Loucy (cell line): ENCODE results near the gene KCNJ18.

Experiments used
- H2AFZ ChIP-seq: fragments of 200-600 bp; sonication (generic); 2 replicates; pipeline ENCODE4 v1.6.0; 2016; ENCODE audit warnings: antibody characterized with exemption, mild to moderate bottlenecking, low read length, moderate library complexity
- H3F3A ChIP-seq: fragments of 200-600 bp; 2 replicates; pipeline ENCODE4 v1.6.0; 2016; ENCODE audit warnings: antibody characterized with exemption, low read depth, mild to moderate bottlenecking
- H3K27me3 ChIP-seq: fragments of 200-600 bp; sonication (generic); 2 replicates; pipeline ENCODE4 v1.6.1; 2014; ENCODE audit warnings: low read length, mild to moderate bottlenecking; ENCODE audit not compliant: insufficient read depth, poor library complexity, severe bottlenecking
- H3K36me3 ChIP-seq: fragments of 200-600 bp; sonication (generic); 2 replicates; pipeline ENCODE4 v1.6.1; 2016; ENCODE audit warnings: low read length; ENCODE audit not compliant: insufficient read depth
- H3K4me1 ChIP-seq: fragments of 200-600 bp; sonication (generic); 2 replicates; pipeline ENCODE4 v1.5.1; 2014; ENCODE audit warnings: low read length, mild to moderate bottlenecking; ENCODE audit not compliant: insufficient read depth, poor library complexity, severe bottlenecking
- H3K4me2 ChIP-seq: fragments of 200-600 bp; sonication (generic); 2 replicates; pipeline ENCODE4 v1.6.0; 2014; ENCODE audit warnings: antibody characterized with exemption, low read length, low read depth, mild to moderate bottlenecking; ENCODE audit not compliant: poor library complexity, severe bottlenecking
- H3K4me3 ChIP-seq: fragments of 200-600 bp; sonication (generic); 2 replicates; pipeline ENCODE4 v1.5.1; 2014; ENCODE audit warnings: low read length, mild to moderate bottlenecking, mixed read lengths; ENCODE audit not compliant: poor library complexity, severe bottlenecking
- H3K79me2 ChIP-seq: fragments of 200-600 bp; sonication (generic); 2 replicates; pipeline ENCODE4 v1.6.1; 2014; ENCODE audit warnings: low read length; ENCODE audit not compliant: insufficient read depth
- H3K9ac ChIP-seq: fragments of 200-600 bp; sonication (generic); 2 replicates; pipeline ENCODE4 v1.6.0; 2014; ENCODE audit warnings: mild to moderate bottlenecking, low read depth, low read length, moderate library complexity; ENCODE audit not compliant: poor library complexity, severe bottlenecking
- H3K9me2 ChIP-seq: fragments of 200-600 bp; sonication (generic); replicated peaks from 2 replicates; pipeline ENCODE4 v1.6.1; 2016; ENCODE audit warnings: low read depth, low read length, mixed read lengths
- H3K9me3 ChIP-seq: fragments of 200-600 bp; sonication (generic); 2 replicates; pipeline ENCODE4 v1.6.1; 2014; ENCODE audit warnings: mild to moderate bottlenecking, antibody characterized with exemption, low read length, low read depth; ENCODE audit not compliant: insufficient read depth
- H4K20me1 ChIP-seq: fragments of 200-600 bp; sonication (generic); 2 replicates; pipeline ENCODE4 v1.6.0; 2014; ENCODE audit warnings: antibody characterized with exemption, low read length, mild to moderate bottlenecking; ENCODE audit not compliant: insufficient read depth, poor library complexity, severe bottlenecking
- CTCF ChIP-seq: fragments of 200-600 bp; sonication (generic); conservative IDR thresholded peaks from 2 replicates; pipeline ENCODE4 v1.5.1; 2014; ENCODE audit warnings: mild to moderate bottlenecking, antibody characterized with exemption, low read length
- EZH2phosphoT487 ChIP-seq: fragments of 200-600 bp; IDR thresholded peaks from 2 replicates; pipeline ENCODE4 v1.6.1; 2018; ENCODE audit warnings: antibody characterized with exemption, mild to moderate bottlenecking, moderate library complexity, borderline replicate concordance

Gene KCNJ18

DNA sequence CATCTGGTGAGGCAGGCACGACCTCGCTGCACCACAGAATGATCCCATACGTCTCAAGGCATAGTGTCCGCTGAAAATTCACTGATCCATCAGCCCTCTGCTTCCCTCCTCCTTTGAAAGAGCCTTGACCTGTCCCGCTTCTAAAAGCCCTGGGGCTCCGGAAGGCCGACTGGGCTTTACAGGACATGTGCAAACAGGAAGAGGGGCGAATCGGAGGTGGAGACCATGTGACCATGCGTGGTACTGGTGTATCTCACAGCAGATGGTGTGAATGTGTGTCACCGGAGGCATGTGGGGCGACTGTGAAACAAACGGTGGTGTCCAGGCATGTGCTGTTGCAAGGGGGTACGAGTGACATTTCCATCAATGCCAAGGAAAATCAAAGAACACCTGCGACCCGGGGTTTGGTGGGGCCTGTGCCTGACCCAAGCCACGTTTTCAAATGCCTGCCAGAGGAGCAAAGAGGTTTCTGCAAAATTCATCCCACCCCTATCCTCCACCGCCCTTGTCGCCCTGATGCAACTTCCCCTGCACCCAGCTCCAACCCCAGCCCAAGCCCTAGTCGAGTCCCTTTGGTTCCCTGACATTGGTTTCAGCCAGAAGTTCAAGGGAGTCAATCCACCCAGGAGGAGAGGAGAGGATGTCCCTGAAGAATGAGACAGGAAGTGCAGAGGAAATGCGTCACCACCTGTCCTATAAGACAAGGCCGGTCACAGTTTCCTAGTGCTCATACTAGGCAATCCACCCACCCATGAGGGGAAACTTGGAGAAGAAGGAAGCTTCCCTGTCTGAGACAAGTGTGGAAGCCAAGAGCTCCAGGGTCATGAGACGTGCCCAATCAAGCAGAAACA is 5.9 kb upstream of the KCNJ18 start:
- Histone ChIP-seq H4K20me1 (no peaks in the 10 kb centered on the region), H3K9me3 (peaks cover 7% of the 10 kb centered on the region; the same call in 1 of the 2 replicates), H3K9ac (no peak overlapping the region), H3K4me1 (no peaks in the 10 kb centered on the region), H3F3A (no peaks in the 10 kb centered on the region), H3K4me2 (no peak overlapping the region), H3K27me3 (no peaks in the 10 kb centered on the region), H2AFZ (no peak overlapping the region), H3K36me3 (no peaks in the 10 kb centered on the region), H3K79me2 (no peaks in the 10 kb centered on the region), H3K9me2 (no peaks in the 10 kb centered on the region), H3K4me3 (no peak overlapping the region)
- TF ChIP-seq CTCF (no peak), EZH2phosphoT487 (no peak)

- H3K4me3 ChIP-seq: no peak overlapping the region
- no peak overlapping the region for H3K9ac ChIP-seq
- no peaks in the 10 kb centered on the region for H3K27me3 ChIP-seq
- no peaks in the 10 kb centered on the region for H3F3A ChIP-seq
- no peak for TF ChIP-seq CTCF
- TF ChIP-seq EZH2phosphoT487: no peak
- peaks cover 7% of the 10 kb centered on the region; the same call in 1 of the 2 replicates for H3K9me3 ChIP-seq
- no peak overlapping the region for H3K4me2 ChIP-seq
- no peaks in the 10 kb centered on the region for H3K4me1 ChIP-seq
- no peak overlapping the region for H2AFZ ChIP-seq
- no peaks in the 10 kb centered on the region for H3K79me2 ChIP-seq
- no peaks in the 10 kb centered on the region for H4K20me1 ChIP-seq
- no peaks in the 10 kb centered on the region for H3K36me3 ChIP-seq
- H3K9me2 ChIP-seq: no peaks in the 10 kb centered on the region
Observed at GRCh38 chr17:21687136-21687953, 5.0 kb upstream of the KCNJ18 start.

DNA sequence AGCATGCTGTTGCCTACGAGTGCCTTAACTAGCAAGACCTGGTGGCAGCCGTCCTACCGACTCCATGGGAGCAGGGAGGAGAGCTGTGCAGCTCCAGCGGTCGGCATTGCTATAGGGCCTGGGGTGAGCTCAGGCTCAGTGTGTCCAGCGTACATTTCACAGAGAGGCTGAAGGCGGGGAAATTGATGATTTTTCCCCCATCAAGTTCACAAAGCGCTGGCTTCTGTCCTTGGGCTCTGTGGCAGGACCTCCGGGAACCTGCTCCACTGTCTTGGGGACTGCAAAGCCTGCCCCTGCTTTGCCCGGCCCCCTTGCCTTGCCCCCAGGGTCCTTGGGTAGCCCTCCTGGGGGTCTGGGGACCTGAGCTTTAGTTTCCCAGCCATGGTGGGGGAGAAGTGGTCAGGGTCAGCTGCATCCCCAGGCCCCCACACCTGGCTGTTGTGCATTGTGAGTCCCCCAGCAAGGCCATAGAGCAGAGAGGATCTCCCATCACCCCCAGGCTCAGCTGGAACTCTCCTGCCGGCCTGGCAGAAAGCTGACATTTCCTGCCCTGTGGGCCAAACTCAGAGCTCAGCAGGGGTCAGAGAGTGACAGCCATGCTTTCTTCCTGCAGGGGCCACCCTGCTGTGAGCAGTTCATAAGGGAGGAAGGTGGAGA is 3.9 kb upstream of the KCNJ18 start:
- H2AFZ ChIP-seq: no peak overlapping the region
- H3K4me2 ChIP-seq: no peak overlapping the region
- no peaks in the 10 kb centered on the region for H3K79me2 ChIP-seq
- no peak overlapping the region for H3K4me3 ChIP-seq
- H3K9me2 ChIP-seq: no peaks in the 10 kb centered on the region
- peaks cover 7% of the 10 kb centered on the region; the same call in 1 of the 2 replicates for H3K9me3 ChIP-seq
- no peaks in the 10 kb centered on the region for H3K36me3 ChIP-seq
- H4K20me1 ChIP-seq: no peaks in the 10 kb centered on the region
- H3K4me1 ChIP-seq: no peaks in the 10 kb centered on the region
- H3K9ac ChIP-seq: no peak overlapping the region
- H3K27me3 ChIP-seq: no peaks in the 10 kb centered on the region
- no peaks in the 10 kb centered on the region for H3F3A ChIP-seq
- no peak for TF ChIP-seq CTCF
